HG03442 (cell line): ENCODE measurements around the gene TSC22D1.
"Not testable (repeated sequence)": the region's sequence is repeated elsewhere in the genome, so short reads cannot be mapped to it uniquely, and the experiment has no call there.

Experiments used
- ATAC-seq: cut with Tn5 transposase; IDR thresholded peaks from one replicate; pipeline ENCODE4 v1.9.1; 2021; ENCODE audit warnings: mild to moderate bottlenecking, moderate library complexity; ENCODE audit not compliant: unreplicated experiment

TSC22D1 gene

DNA sequence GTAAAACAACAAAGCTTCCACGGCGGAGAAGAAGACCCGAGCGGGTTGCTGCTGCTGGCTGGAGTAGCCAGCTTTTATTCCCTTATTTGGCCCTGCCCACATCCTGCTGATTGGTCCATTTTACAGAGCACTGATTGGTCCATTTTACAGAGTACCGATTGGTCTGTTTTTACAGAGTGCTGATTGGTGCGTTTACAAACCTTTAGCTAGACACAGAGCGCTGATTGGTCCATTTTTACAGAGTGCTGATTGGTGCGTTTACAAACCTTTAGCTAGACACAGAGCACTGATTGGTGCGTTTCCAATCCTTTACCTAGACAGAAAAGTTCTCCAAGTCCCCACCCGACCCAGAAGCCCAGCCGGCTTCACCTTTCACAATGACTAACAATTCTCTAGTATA, 119.9 kb downstream of the TSC22D1 start:
- ATAC-seq, result not testable (repeated sequence)

DNA sequence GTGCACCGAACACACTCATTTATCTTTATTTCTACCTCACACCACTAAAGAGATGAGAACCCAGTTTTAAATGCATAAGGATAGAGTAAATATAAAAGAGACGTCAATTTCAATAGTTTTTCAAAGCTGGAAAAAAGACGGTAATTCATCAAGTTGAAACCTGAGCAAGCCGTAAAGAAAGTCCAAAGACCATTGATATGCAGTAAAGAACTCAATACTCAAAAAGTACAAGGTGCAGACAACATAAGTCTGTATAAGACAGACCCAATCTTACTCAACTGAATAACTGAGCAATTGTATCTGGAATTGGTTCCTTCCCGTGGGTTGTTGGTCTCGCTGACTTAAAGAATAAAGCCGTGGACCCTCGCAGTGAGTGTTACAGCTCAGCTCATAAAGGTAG, 120.4 kb downstream of the TSC22D1 start:
- ATAC-seq, result no peak

DNA sequence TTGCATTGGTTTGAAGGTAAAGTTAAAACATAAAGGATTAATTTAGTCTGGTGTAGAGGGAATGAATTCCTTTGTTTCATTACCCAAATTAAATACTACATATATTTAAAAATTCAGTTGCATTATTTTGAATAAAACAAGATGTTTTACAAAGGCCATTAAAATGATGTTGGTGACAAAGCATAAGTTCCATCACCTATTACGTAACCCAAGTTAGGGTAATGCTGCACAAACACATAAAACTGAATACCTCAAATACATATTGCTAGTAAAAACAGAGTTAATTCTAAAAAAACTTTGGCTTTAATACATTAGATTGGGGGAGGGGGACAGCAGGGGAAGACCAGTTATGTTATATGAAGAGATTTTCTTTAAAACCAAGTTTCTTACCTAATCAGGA, 122.2 kb downstream of the TSC22D1 start:
- no peak for ATAC-seq

DNA sequence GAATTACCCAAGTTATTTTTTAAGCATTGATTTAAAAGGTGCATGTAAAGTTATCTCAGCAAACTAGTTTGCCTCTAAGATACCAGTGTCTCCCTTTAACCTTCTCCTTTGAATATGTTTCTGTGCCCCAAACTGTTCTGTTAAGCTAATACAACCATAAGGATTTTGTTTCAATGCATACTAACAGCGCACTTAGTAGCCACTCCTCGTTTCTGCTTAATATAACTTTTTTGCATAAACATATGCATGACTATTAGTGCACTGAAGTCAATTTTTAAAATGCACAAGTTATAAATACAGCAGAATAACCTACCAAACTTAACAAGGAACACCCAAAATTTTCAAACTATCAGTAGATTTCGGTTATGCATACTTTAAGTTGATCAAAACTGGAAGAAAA, 123.1 kb downstream of the TSC22D1 start:
- ATAC-seq, result no peak

DNA sequence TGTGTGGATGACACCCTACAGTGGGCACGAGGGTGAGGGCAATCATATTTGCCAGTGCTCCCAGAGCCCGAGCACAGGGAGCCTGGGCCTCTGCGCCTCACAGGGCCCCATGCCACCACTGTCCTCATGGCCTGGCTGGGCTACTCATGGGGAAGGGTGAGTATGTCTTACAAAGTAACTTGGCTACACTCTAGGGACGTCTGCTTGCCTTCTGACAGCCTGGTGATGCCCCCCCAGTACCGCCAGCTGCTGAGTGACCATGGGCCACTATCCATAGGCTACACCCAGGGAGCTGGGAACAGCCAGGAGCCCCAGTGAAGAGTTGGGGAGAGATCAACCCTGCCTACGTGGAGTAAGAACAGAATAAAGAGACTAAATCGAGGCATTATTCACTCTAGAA, 123.7 kb downstream of the TSC22D1 start:
- ATAC-seq, result no peak

DNA sequence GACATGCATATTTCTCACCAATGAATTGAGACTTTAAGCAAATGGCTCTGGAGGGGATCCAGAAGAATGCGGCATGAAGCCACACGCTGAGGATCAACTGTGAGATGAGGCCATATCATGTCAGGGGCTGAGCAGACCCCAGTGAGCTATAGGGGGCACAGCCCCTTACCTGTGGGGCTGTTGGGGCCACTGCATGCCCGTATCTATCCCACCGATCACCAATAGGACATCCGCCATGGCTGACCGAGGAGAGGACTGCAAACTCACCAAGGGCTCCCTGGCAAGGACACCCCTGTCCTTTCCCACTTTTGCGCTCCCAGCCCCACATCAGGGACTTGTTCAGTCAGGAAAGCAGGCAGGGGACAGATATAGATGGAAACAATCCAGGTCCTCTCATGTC, 124.5 kb downstream of the TSC22D1 start:
- ATAC-seq, result no peak

DNA sequence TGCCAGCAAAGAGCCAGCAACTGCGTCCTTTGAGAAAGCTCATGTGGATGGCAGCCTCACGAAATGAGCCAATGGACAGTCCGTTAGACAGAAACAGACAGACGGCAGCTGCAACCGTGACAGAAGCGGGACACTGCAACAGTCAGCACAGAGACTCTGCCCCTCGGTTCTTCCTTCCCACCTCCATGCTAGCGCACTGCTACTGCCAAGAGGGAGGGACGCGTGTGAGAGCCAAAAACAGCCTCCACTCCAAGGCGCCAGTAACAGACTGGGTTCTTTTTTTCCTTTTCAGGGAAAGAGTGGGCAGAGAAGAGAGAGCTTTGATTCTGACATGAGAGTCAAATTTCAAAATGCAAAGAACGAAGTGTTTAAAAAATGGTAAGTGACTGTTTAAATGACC, 125.0 kb downstream of the TSC22D1 start:
- no peak for ATAC-seq

DNA sequence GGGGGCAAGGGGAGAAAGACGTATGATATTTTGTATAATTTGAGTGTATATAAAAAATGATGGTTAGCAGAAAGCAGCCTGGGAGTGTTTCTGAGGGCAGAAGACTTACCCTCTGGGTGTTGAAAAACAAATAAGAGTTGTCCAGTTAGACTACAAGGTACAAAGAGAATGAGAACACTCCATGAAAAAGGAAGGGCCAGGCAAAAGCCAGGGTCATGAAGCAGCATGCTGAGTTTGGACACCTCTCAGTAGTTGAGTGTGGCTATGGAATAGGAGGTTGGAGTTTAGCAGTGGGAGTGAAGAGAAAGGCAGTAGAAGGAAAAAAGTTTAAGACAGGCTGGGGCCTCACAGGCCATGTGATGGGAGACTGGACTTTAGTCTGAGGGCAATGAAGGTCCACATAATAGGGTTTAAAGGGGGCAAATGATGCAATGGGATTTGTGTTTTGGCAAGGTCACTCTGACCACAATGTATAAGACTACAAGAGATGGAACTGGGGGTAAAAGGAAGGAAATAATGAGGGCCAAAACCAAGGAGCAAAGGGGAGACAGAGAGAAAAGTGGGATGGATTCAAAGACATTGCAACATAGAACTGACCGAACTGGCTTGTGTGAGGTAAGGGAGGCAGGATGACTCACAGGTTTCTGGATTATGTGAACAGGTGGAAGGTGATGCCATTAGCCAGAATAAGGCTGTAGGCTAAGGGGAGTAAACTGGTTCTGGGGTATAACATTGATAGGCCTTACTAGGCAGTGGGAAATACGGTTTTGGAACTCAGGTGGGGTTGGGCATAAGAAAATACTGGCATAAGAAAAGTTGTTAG, 125.9 kb downstream of the TSC22D1 start:
- no peak for ATAC-seq

DNA sequence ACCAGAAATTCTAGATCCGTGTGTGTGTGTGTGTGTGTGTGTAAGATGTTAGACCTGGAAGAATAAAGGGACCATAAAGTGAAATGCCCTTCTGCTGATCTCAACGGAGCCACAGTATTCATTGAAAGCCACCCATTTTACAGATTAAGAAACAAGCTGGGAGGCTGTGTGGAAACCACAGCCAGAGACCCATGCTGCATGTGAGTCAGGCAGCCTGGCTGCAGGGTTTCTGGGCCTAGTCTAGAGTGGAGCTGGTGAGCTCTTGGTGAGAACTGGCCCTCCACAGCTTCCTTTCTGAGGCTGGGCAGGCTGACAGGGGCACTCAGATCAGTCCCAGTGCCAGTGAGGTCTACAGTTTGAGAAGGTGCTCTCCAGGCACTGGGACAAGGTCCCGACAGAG, 127.3 kb downstream of the TSC22D1 start:
- ATAC-seq, result no peak

DNA sequence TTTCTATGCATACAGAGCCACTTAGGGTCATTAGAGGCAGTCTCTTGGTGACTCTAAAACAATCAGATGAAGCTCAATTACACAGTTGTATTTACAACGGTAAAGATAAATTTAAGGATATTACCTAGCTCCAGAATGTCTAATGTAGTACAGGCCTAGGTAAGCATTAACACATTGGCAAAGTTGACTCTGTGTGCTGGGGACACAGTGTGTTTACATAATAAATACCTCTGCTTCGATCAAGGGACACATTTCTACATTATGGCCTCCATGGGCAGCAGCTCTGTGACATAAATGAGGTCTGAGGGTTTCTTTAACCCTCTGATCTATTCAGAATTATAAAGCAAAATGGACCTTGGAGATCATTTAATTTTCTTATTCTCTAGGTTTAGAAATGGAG, 127.8 kb downstream of the TSC22D1 start:
- no peak for ATAC-seq

DNA sequence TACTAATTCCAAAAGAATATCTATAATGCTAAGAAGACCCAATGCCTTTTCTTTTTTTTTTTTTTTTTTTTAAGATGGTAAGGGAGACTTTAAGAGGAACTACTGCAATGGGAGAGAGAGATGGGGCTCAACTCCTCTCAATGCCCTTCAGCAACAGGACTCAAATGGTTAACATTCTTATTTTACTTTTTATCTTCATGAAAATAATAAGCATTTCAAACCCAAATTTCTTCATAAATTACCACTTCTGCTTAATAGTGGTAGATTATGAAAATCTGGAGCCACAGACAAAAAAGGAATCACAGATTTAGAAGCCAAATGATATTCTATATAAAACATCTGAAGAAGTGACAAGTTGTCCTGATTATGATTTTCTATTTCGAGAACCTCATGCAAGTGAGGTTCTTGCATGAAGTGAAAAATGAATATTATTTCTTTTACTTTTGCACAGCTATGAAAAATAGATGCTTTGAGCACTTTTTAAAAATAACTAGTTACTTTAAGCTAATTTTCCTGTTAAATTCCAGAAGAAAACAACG, 128.3 kb downstream of the TSC22D1 start:
- ATAC-seq, result no peak

DNA sequence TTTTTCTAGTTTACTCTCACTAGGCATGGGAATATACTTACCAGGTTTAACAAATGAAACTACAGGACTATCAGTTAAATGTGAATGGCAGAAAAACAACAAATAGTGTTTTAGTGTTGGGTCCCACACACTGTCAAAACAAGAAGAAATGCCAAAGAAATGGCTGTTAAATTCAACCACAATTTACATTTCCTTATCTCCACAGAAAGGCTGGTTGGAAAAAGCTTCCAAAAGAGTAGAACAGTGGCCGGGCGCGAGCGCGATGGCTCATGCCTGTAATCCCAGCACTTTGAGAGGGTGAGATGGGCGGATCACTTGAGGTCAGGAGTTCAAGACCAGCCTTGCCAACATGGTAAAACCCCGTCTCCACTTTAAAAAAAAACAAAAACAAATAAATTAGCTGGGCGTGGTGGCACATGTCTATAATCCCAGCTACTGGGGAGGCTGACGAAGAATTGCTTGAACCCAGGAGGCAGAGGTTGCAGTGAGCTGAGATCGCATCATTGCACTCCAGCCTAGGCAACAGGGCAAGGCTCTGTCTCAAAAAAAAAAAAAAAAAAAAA, 136.0 kb downstream of the TSC22D1 start:
- no peak for ATAC-seq

DNA sequence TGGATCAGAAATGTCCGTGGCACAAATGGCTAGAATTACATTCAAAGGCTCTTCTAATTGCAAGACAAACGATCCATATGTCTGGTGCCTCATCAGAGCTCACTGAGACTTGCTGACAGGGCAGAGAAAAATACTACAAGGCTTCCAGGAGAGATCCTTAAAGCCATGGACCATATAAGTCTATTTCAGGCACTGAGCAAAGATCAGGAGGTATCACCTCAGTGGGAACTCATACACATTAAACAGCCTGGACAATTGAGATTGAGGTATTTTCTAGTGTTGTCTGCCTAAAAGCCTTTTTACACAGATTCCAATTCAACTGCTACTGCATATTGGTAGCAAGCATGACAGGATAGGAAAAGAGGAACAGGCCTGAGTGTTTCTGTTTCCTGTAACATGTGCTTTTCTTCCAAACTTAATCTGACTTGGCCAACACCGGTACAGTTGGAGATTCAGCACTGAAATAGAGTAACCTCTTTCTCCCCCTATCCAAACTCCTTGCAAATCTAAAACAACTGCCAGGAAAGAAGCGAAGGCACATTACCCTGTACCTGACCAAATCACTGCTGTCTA, 136.6 kb downstream of the TSC22D1 start:
- no peak for ATAC-seq

DNA sequence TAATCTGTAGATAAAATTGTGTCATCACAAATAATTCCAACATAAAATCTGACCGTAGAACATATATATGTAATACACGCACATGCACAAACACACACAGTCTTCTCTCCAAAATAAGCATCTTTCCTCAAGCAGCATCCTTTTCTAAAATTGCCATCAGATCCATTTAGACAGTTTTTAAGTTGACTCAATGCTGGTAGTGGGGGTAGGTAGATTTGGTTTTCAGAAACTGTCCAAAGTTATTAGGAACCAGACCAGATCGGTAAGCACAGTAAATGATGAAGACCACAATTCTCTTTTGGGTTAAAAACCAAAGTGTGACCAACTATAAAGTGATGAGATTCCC, 137.9 kb downstream of the TSC22D1 start:
- ATAC-seq, result no peak

DNA sequence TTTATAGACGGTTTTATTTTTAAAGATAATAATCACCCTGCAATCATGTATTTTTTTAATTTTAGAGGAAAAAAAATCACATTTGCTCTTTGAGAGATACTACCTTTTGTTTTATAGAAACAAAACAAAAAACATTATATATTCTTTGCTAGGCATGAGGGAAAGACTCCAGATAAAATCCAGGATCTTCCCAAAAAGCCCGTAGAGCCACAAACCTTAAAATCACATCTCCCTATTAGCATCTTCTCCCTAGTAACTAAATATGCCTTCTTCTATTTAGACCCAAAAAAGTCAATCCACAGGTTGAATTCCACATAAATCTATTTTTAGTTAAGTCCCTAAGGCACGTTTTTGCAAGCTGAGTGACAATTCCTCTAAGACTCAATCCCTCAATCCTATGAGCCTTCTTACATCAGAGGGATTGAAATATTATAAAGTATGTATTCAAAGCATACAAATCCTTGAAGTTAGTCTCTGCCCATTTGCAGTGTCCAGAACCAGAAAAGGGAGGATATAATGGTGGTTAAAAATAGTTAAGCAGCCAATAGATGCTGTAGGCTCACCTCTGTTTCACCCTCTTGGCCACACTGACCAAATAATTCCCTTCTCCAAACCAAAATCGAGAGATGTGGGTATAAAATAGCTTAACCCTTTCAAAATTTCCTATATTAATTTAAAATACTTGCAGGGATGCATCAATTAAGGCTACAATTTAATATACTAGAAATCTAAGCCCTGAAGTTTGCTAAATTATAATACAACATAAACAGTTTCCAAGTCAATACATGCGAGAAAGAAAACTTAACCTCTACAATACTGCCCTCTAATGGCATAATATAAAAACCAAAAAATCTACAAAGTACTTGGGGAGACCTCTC, 138.5 kb downstream of the TSC22D1 start:
- ATAC-seq, result no peak

DNA sequence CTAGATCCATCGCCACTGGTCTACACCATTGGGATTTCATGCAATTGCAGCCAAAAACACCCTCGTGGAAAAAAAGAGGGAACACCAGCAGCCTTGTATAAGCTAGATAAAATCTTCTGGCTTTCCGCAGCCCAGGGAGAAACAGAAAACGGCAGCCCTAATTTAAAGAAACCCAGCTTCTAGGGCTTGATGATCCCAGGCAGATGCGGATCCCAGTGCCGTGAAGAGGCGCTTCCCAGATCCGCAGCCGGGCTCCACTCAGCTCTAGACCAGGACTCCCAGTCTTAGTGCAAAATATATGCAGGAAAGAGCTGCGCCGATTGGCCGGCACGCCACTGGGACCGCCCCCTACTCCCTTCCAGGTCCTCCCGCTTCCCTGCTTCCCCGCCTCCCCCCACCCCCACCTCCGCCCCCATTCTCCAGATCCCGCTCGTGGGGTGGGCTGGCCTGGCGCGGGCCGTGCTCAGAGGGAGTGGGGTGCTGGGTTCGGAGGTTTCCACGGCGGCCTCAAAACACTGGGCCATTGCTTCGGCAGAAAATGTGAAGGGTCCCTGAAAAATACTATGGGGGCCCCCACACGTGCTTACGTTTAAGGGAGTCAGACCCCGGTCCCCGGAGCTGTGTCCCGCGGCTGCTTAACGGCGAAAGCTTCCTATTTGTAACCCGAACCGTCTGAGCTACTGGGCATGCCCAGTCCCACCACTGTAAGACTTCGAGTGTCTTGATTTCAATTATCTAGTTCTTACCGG, 139.4 kb downstream of the TSC22D1 start:
- no peak for ATAC-seq

DNA sequence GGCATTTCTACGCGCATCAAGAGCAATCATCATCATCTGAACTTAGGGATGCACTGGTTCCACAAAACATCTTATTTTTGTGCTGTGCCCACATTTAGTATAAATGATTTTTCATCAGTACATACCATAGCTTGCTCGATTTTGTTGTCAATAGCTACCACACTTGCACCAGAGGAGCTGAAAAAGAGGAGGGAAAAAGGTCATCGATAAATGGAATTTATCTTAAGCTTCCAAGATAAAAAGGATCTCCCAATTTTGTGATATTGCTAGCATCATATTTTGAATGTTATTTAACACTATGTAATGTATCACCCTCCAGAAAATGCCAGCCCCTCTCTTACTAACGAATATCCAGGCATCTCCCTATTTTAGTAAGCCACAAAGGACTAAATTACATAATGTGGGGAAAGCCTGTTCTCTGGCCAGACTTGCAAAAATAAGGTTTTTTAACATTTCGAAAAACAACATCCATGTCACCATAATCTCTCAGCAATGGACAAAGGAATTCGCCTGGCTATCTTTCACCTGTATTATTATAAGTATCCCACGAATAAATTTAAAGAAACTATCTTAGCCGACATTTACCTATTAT, 140.1 kb downstream of the TSC22D1 start:
- no peak for ATAC-seq

DNA sequence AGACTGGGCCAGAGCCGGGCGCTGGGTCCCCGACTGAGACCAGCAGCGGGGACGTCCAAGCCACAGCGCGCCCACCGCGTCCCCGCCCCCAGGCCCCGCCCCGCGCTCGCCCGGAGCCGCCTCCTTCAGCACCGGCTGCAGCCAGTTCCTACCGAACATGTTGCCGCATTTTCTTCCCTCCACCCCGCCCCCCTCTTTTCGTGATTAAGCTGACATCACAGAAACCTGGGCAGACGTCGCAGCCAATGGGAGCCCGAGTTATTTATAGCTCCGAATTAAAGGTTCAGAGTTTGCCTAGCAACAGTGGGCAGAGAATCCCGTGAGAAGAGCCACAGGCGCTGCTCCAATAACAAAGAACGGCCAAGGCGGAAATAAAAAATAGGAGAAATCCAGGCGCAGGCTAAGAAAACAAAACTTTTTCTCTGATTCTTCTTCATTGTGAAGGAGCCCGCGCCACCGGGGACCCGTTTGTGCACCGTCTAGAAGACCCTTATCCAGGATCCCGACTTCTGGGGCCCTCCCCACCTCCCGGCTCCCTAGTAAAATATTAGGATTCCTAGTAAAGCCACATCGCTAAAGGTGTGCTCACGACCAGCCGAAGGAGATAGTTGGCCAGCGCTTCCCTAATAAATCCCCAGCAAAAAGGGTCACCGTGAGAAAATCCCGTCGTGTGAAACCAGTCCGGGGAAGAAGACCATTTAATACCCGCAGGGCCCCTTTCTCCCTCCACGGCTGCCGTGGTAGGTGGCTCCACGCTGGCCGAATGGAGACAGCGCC, 140.8 kb downstream of the TSC22D1 start:
- peak; percentile 72 for ATAC-seq

DNA sequence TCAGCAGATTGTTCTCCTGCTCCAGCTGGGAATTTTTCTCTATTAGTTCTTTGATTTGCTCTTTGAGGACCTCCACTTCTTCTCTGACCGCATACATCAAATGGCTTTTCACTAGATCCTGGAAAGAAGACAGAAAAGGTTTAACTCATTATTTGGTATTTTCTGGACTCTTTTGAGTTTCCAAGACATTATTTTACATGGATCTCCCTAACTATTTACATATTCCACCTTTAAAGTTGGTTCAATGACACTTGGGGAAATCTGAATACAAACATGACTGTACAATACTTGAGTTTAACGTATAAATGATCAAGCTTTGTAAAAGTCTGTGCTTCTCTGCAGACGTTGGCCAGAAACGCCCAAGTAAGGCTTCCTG, 141.4 kb downstream of the TSC22D1 start:
- ATAC-seq, result no peak
